Measurements from ENCODE around the gene ST6GALNAC3.

The ST6GALNAC3 gene

GRCh38 chr1:76254104-76255030, 179.8 kb downstream of the ST6GALNAC3 start:
- no peak for DNase-seq

- no peak for DNase-seq
Observed at GRCh38 chr1:76256289-76257223, 182.0 kb downstream of the ST6GALNAC3 start.

- DNase-seq, result no peak
Observed at GRCh38 chr1:76257823-76258222, 183.3 kb downstream of the ST6GALNAC3 start.

- no peak for DNase-seq
Observed at GRCh38 chr1:76259270-76259669, 184.7 kb downstream of the ST6GALNAC3 start.

- no peak for DNase-seq
Observed at GRCh38 chr1:76260279-76260678, 185.7 kb downstream of the ST6GALNAC3 start.

- no peak for DNase-seq
Observed at GRCh38 chr1:76262601-76263000, 188.1 kb downstream of the ST6GALNAC3 start.

GRCh38 chr1:76264642-76265041, 190.1 kb downstream of the ST6GALNAC3 start:
- DNase-seq, result no peak

GRCh38 chr1:76266762-76267161, 192.2 kb downstream of the ST6GALNAC3 start:
- DNase-seq, result no peak

- no peak for DNase-seq
Observed at GRCh38 chr1:76267631-76268030, 193.1 kb downstream of the ST6GALNAC3 start.

- DNase-seq, result no peak
Observed at GRCh38 chr1:76268341-76268740, 193.8 kb downstream of the ST6GALNAC3 start.

GRCh38 chr1:76269155-76269554, 194.6 kb downstream of the ST6GALNAC3 start:
- no peak for DNase-seq

GRCh38 chr1:76274302-76274701, 199.8 kb downstream of the ST6GALNAC3 start:
- no peak for DNase-seq

- DNase-seq, result no peak
Observed at GRCh38 chr1:76274718-76275117, 200.2 kb downstream of the ST6GALNAC3 start.

- no peak for DNase-seq
Observed at GRCh38 chr1:76278711-76279100, 204.2 kb downstream of the ST6GALNAC3 start.

GRCh38 chr1:76279101-76279748, 204.7 kb downstream of the ST6GALNAC3 start:
- DNase-seq, result no peak

GRCh38 chr1:76281306-76281705, 206.8 kb downstream of the ST6GALNAC3 start:
- DNase-seq, result no peak

GRCh38 chr1:76284842-76285241, 210.3 kb downstream of the ST6GALNAC3 start:
- no peak for DNase-seq

- no peak for DNase-seq
Observed at GRCh38 chr1:76285578-76286135, 211.1 kb downstream of the ST6GALNAC3 start.

GRCh38 chr1:76287917-76288316, 213.4 kb downstream of the ST6GALNAC3 start:
- DNase-seq, result no peak

GRCh38 chr1:76288758-76289483, 214.4 kb downstream of the ST6GALNAC3 start:
- no peak for DNase-seq

- DNase-seq, result no peak
Observed at GRCh38 chr1:76289692-76290091, 215.1 kb downstream of the ST6GALNAC3 start.

- no peak for DNase-seq
Observed at GRCh38 chr1:76290271-76290670, 215.7 kb downstream of the ST6GALNAC3 start.
